Measurements from ENCODE around the gene PRMT7.

- TF ChIP-seq CTCF (conservative IDR thresholded peaks at IDR 0.05): no peak
- TF ChIP-seq EZH2 (IDR thresholded peaks at IDR 0.05; ENCODE audit: low read depth): no peak
Observed at GRCh38 chr16:68360956-68361355, 50.1 kb downstream of the PRMT7 start.
